Keratinocyte (primary cell): Measurements from ENCODE around the gene ATF6B.

Experiments
- EZH2 ChIP-seq: IDR thresholded peaks from one replicate; pipeline ENCODE4 v1.6.1; 2012; ENCODE audit warnings: inconsistent platforms, mild to moderate bottlenecking, low read length, moderate library complexity
- TF ChIP-seq, protein P1 (sequence below), 3 experiments: IDR thresholded peaks in 1 of 3; conservative IDR thresholded peaks in 1 of 3; optimal IDR thresholded peaks in 1 of 3; 2 replicates in 2 of 3; 3 replicates in 1 of 3; pipeline versions ENCODE3 to v1.5.1; 2011; ENCODE audit warnings: low read length in 3 of 3, mild to moderate bottlenecking in 3 of 3, moderate library complexity in 2 of 3, control low read depth in 1 of 3, inconsistent platforms in 1 of 3; ENCODE audit not compliant: insufficient read depth in 2 of 3; ENCODE audit errors: extremely low read depth in 1 of 3

- TF ChIP-seq, protein P1, sequence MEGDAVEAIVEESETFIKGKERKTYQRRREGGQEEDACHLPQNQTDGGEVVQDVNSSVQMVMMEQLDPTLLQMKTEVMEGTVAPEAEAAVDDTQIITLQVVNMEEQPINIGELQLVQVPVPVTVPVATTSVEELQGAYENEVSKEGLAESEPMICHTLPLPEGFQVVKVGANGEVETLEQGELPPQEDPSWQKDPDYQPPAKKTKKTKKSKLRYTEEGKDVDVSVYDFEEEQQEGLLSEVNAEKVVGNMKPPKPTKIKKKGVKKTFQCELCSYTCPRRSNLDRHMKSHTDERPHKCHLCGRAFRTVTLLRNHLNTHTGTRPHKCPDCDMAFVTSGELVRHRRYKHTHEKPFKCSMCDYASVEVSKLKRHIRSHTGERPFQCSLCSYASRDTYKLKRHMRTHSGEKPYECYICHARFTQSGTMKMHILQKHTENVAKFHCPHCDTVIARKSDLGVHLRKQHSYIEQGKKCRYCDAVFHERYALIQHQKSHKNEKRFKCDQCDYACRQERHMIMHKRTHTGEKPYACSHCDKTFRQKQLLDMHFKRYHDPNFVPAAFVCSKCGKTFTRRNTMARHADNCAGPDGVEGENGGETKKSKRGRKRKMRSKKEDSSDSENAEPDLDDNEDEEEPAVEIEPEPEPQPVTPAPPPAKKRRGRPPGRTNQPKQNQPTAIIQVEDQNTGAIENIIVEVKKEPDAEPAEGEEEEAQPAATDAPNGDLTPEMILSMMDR (optimal IDR thresholded peaks at IDR 0.05 in 1 of 3, IDR thresholded peaks at IDR 0.05 in 1 of 3, conservative IDR thresholded peaks at IDR 0.05 in 1 of 3; ENCODE audit: extremely low read depth in 1 of 3, insufficient read depth in 2 of 3, low read length in 3 of 3) = no peak
- TF ChIP-seq EZH2 = no peak
These were observed 778 bp upstream of the ATF6B start for GRCh38 chr6:32128751-32129296.
